ENCODE results near the gene MSH5.

MSH5 gene

DNA sequence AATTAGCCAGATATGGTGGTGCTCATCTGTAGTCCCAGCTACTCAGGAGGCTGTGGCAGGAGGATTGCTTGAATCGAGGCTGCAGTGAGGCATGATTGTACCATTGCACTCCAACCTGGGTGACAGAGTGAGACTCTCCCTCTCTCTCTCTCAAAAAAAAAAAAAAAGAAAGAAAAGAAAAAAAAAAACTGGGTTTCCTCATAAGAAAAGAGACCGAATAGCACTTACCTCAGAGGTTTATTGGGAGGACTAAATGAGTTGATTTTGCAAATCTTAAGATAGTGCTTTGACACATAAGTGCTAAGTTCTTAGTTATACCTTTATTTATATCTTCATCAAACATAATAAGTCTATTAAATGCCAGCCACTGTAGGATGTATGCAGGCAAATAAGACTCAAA, 31.1 kb downstream of the MSH5 start:
- no peak for DNase-seq (ENCODE audit: low spot score)
- in situ Hi-C loops (cut with MboI; ENCODE audit: low pct_unique_long_range_greater_than_20kb, low sequenced_read_pairs, unreplicated experiment) = no loop called here
- TF ChIP-seq, protein P1, sequence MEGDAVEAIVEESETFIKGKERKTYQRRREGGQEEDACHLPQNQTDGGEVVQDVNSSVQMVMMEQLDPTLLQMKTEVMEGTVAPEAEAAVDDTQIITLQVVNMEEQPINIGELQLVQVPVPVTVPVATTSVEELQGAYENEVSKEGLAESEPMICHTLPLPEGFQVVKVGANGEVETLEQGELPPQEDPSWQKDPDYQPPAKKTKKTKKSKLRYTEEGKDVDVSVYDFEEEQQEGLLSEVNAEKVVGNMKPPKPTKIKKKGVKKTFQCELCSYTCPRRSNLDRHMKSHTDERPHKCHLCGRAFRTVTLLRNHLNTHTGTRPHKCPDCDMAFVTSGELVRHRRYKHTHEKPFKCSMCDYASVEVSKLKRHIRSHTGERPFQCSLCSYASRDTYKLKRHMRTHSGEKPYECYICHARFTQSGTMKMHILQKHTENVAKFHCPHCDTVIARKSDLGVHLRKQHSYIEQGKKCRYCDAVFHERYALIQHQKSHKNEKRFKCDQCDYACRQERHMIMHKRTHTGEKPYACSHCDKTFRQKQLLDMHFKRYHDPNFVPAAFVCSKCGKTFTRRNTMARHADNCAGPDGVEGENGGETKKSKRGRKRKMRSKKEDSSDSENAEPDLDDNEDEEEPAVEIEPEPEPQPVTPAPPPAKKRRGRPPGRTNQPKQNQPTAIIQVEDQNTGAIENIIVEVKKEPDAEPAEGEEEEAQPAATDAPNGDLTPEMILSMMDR (IDR thresholded peaks at IDR 0.05; ENCODE audit: extremely low read depth, insufficient read depth, missing control alignments) = no peak

DNA sequence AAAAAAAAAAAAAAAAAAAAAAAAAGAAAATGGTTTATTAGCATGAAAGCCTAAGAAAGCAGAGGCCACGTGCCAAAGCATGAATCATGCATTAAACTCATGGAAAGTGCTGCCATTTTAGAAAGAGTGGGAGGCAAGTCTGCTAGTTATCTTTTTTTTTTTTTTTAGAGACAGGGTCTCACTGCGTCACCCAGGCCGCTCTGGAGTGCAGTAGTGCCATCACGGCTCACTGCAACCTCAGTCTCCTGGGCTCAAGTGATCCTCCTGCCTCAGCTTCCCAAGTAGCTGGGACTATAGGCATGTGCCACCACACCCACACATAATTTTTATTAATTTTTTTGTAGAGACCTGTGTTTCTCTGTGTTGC, 32.2 kb downstream of the MSH5 start:
- in situ Hi-C loops (cut with MboI; ENCODE audit: low pct_unique_long_range_greater_than_20kb, low sequenced_read_pairs, unreplicated experiment) = no loop called here
- no peak for DNase-seq (ENCODE audit: low spot score)
- TF ChIP-seq, protein P1 (IDR thresholded peaks at IDR 0.05; ENCODE audit: extremely low read depth, insufficient read depth, missing control alignments) = no peak

DNA sequence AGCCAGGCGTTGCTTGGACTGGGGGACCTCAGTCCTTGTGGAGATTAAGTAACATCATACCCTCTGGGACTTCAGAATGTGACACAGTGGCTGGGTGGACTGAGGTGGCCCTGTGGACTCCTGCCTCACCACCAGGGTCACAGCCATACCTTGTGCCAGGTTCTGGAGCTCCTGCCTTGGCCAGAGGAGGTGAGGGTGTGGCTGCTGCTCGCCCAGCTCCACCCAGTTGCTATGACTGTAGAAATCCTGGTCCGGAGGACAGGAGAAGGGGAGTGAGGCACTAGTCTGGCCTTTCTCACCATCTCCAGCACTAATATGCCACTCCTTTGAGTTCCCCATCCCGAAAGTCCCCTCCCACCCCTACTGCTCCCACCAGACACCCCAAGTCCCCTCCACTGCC, 35.4 kb downstream of the MSH5 start:
- DNase-seq (ENCODE audit: low spot score) = no peak
- TF ChIP-seq, protein P1 (IDR thresholded peaks at IDR 0.05; ENCODE audit: extremely low read depth, insufficient read depth, missing control alignments) = no peak
- in situ Hi-C loops (cut with MboI; ENCODE audit: low pct_unique_long_range_greater_than_20kb, low sequenced_read_pairs, unreplicated experiment) = no loop called here

DNA sequence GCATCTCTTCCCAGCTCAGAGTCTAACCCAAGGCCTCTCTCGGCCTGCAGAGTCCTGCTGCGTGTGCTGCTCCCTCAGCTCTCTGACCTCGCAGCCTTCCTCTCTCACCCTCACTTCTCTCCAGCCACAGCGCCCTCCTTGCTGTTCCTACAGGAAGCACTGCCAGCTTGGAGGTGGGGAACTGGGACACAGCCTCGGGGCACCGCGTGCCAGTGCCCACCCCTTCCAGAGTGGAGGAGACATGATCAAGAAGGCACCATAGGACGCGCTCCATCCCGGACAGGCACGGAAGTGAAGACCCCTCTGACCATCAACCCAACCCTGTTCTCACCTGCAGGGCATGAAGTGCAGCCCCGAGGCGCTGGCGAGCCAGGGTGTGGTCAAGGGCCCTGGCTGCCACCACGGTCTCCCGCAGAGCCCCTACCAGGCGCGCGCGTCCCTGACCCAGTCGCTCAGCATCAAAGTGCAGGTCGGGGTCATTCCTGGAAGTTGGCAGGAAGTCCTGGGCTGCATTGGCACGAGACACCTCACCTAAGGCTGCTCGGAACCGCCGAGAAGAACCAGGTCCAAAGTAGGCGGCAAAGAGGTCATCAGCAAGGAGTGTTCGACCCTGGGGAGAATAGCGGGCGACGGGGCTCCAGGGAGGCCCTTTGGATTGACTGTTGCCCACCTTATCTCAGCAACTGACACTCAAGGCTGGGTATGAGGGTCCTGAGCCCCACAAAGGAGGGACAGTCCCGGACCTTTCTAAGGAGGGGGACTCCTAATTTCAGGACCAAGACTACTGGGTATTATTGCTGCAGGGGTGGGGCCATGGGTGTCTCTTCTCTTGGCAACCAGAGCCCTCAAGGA, 36.1 kb downstream of the MSH5 start:
- TF ChIP-seq, protein P1 (IDR thresholded peaks at IDR 0.05; ENCODE audit: extremely low read depth, insufficient read depth, missing control alignments) = no peak
- in situ Hi-C loops (cut with MboI; ENCODE audit: low pct_unique_long_range_greater_than_20kb, low sequenced_read_pairs, unreplicated experiment) = no loop called here
- DNase-seq (ENCODE audit: low spot score) = no peak

DNA sequence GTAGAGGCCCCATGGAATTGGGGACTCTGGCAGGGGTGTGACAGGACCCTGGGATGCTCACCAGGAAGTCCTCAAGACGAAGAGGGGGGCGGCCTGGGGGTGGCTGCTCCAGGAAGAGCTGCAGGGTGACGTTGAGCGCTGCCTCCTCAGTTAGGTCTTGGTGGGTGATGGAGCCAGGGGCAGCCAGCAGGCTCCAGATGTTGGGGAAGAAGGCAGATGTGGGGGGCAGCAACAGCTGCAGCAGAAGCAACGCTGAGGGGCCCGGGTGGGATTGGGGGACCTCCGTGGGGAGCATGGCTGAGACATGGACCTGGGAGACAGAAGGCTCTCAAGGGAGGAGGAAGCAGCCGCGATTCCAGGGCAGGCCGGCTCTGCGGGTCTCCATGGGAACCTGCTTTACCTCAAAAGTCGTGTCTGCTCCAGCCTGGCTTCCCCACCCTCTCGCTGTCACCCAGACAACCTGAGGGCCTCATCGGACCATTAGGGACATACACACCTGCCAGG, 36.7 kb downstream of the MSH5 start:
- TF ChIP-seq, protein P1 (IDR thresholded peaks at IDR 0.05; ENCODE audit: extremely low read depth, insufficient read depth, missing control alignments) = no peak
- DNase-seq (ENCODE audit: low spot score) = no peak
- in situ Hi-C loops (cut with MboI; ENCODE audit: low pct_unique_long_range_greater_than_20kb, low sequenced_read_pairs, unreplicated experiment) = no loop called here

DNA sequence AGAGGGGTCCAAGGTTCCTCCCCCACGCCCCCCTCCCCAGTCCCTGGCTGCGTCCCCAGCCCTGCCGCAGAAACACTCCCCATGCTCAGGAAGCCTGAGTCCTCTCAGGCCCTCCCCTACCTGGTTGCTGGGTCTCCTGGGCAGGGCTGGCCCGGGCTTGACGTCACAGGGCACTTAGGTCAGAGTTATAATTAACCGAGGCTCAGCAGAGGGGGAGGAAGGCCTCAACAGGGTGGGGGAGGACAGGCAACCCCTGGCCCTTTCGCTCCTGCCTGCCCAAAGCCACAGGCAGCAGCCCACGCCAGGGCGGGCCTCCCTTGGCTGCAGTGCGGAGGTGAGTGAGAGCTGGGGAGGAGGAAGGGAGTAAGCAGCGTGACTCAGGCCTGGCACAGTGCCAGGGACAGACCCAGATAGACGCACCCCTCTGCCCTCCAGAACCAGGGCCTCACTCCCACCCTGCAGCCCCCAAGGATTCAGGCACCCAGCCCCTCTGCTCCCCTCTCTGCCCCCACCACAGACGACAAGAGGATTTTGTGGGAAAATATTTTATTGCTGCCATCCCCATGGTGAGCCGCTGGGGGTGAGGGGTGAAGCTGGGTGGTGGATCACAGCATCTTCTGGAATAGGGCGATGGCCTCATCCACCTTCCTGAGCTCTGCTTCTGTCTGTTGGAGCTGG, 37.3 kb downstream of the MSH5 start, which contains the start of gene VWA7:
Gene VWA7, minus strand, starts transcription at position 340 of the 678 bp plus-strand sequence. CDS start 549 bp downstream, outside the sequence.
- DNase-seq (ENCODE audit: low spot score) = peak; percentile 95
- in situ Hi-C loops (cut with MboI; ENCODE audit: low pct_unique_long_range_greater_than_20kb, low sequenced_read_pairs, unreplicated experiment) = no loop called here
- TF ChIP-seq, protein P1 (IDR thresholded peaks at IDR 0.05; ENCODE audit: extremely low read depth, insufficient read depth, missing control alignments) = no peak
